GM21526 (cell line): ENCODE results near the gene RCAN3.
"Not testable (repeated sequence)": the region's sequence is repeated elsewhere in the genome, so short reads cannot be mapped to it uniquely, and the experiment has no call there.

Experiments used
- ATAC-seq: cut with Tn5 transposase; IDR thresholded peaks from one replicate; pipeline ENCODE4 v1.9.1; 2021; ENCODE audit warnings: moderate library complexity; ENCODE audit not compliant: unreplicated experiment, low FRiP score

Gene RCAN3

DNA sequence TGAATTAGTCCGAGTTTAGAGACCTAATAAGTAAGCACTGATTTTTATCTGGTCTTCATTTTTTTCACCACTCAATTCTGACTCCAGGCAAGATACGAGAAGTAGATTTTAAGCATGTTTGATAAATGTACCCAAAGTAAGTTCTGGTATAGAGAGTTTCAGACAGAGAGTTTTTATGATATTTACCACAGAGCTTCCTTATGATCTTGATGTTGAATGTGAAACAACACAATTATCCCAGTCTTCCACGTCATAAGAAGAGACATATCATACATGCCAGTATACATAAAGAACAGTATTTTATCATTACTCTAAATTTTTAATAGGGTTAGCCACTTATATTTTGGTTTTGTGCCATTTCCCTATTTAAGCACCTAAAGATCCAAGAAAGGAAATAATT, 45.4 kb downstream of the RCAN3 start:
- no peak for ATAC-seq

DNA sequence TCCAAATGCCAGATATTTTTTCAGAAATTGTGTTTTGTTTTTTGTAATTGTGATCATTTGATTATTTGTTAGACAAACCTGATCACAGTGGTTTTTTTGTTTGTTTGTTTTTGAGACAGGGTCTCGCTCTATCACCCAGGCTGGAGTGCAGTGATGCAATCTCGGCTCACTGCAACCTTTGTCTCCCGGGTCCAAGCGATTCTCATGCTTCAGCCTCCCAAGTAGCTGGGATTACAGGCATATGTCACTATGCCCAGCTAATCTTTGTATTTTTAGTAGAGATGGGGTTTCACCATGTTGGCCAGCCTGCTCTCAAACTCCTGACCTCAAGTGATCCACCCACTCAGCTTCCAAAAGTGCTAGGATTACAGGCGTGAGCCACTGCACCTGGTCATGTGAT, 46.6 kb downstream of the RCAN3 start:
- ATAC-seq, result not testable (repeated sequence)

DNA sequence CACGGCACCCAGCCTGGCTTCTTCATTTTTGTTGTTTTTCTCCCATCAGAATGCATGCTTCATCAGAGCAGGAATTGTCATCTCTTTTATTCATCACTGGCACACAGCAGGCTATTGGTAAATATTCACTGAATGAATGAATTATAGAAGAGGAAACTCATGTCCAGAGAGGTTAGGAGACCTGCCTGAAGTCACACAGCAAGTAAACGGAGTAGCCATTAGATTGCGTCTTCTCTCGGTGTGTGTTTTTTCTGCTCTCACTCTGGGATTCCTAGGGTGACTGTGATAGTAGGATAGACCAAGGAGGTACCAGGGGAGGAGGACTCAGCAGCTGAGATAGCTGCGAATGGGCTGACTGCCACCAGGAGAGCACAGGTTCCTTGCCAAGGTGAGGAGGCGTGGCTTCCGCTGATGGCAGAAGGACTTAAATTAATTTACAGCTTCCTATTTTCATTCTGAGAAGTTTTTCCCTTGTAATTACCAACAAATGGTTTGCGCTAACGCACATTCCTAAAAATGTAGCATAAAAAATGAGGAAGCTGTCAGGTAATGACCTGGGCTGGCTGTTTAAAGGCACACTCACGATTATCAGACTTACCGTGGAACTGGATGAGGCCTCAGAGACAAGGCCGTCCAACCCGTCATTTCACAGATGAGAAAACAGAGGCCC, 48.8 kb downstream of the RCAN3 start:
- ATAC-seq, result no peak

DNA sequence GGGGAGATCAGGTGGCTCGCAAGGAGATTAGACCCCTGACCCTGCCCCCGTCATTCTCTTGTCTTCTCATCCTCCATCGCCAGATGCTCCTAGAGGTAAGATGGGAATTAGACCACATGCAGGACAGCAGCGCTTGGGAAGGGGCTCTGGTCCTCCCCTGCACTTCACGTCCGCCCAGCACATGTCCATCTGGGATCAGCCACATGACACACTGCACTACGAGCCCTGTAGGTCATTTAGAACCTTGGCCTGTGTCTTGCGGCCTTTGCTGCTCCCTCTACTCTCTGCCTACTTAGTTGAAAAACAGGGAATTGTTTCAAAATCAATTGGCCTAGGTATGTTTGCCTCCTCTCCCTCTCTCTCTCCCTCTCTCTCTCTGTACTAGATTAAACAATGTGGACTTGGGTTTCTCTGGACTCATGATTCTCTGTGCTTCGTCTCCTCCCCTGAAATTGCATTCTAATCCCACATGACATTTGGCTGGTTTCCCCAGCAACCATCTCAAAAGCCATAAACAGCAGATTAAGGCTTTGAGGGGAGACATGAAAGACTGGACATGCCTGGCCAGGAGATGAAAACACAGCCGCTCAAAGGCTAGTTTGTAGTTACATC, 49.4 kb downstream of the RCAN3 start:
- ATAC-seq, result no peak

DNA sequence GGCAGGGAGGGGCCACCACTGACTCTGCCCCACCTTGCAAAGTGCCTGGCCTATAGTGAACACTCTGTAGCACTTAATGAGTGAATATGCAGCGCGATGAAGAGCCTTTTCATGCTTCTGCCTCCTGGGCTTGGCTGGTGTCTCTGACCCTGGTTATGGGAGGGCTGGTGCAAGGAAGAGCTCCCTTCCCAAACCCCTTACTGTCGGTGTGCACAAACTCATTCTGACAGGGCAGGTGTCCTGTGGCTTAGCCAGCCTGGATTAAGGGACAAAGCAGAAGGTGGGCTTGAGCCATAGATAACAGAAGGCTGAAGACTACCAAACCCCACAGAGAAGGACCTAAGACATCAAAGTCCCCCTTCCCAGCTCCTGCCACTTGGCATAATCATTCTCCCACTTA, 51.3 kb downstream of the RCAN3 start:
- ATAC-seq, result no peak

DNA sequence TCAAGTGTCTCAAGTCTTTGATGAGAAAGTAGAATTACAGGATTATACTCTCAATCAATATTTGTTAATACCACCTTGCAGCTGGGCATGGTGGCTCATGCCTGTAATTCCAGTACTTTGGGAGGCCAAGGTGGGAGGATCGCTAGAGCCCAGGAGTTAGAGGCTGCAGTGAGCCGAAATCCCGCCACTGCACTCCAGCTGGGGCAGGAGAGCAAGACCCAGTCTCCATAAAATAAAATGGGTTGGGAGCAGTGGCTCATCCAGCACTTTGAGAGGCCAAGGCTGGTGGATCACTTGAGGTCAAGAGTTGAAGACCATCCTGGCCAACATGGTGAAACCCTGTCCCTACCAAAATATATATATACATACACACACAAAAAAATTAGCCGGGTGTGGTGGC, 52.1 kb downstream of the RCAN3 start:
- ATAC-seq, result no peak

DNA sequence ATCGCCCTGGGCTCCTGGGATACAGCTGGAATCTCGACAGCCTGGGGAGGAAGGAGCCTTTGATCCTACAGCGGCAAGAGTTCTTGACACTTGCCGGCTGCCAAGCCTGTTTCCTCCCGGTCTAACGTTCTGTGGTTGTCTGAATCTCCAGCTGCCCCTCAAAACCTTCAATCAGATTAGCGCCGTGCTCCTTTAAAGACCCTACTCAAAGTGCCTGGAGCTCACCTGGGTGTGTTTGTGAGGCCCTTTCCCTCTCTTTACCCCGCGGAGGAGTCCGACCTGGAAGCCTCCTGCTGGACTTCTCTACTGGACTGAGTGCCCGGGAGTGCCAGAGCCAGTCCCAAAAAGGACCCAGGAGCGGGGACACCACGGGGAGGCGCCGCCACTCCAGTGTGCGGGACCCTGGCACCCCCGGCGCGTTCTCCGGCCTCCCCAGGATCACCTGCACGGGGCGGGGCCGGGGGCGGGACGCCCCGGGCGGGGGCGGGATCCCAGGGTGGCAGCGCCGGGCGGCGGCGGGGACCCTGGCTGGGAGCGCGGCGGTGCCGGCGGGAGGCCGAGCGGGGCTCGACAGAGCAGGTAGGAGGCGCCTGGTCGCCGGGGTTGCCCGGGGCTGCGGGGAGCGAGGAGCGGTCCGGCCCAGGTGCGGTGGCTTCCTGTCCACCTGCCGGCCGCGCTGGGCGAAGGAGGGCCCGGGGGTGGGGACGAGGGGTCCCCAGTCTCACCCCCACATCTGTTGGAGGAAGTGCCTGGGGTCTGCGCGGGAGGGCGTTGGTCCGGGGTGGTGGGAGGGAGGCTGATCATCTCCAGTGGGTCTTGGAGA, 53.2 kb downstream of the RCAN3 start, which contains the start of gene NCMAP:
TSS of gene NCMAP (plus strand) at position 497 of the 823 bp plus-strand sequence. CDS start 39,344 bp downstream, outside the sequence.
- ATAC-seq, result no peak

DNA sequence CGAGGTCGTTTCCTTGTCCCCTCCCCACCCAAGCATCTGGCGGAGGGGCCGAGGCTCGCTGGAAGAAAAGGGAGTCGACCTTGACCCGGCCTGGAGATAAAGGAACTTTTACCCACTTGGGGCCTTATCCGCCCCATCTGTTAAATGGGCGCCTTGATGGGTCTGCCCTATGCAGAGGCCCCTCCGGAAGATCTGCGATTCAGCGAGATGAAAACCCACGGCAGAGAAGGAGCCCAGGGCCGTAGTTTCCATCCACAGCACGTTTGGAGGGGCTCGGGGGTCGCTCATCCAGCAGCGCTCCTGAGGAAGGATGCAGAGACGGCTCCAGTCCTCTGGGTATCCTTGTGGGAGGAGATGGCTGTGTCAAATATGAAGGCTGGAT, 53.8 kb downstream of the RCAN3 start:
- no peak for ATAC-seq

DNA sequence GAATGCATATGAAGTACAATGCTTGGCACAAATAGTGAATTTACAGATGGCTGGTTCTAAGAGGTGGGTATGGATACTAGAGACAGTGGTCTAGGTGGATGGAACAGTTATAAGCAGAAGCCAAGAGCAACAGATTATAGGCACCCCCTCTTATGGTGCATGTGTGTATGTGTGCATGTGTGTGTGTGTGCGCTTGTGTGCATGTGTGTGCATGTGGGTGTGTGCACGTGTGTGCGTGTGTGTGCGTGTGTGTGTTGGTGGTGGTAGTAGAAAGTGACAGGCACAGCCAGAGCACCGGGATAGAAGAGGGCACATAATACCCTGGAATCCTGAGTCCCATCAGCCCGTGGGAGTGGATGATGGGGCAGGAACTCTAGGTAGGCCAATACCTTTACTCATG, 54.6 kb downstream of the RCAN3 start:
- no peak for ATAC-seq

DNA sequence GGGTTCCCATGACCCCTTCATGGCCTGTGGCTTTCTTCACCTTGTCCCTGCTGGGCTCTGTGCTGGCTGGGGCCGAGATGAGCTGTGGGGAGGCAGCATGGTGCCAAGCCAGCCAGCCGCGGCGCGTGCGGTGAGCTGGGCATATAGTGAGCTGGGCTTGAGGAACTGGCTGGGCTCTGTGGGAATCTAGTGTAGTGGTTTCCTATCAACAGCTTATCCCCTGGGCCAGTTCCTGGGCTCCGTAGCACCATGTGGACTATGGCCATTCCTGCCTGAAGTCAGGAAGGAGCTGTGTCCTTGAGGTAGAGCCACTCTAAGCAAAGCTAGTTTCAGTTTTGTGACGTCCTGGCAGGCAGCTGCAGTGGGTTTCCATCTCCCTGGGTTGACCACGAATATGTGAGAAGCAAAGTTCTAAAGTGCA, 55.1 kb downstream of the RCAN3 start:
- no peak for ATAC-seq

DNA sequence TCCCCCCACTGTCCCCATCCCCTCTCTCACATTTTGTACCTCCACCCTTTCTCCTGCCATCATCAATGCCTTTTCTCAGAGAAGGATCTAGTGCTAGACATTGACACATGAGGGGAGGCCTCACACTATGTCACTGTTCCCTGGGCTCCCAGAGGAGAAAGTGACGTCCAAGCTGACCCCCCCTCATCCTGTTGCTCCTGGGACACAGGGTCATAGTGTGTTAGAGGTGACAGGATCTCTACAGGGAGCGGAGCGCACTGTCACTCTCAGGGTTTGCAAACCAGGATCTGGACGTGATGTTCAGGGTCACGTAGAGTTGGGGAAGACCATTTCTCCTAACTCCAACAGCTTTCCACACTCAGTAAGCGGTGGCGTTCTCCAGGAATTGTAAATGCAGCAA, 55.8 kb downstream of the RCAN3 start:
- no peak for ATAC-seq

DNA sequence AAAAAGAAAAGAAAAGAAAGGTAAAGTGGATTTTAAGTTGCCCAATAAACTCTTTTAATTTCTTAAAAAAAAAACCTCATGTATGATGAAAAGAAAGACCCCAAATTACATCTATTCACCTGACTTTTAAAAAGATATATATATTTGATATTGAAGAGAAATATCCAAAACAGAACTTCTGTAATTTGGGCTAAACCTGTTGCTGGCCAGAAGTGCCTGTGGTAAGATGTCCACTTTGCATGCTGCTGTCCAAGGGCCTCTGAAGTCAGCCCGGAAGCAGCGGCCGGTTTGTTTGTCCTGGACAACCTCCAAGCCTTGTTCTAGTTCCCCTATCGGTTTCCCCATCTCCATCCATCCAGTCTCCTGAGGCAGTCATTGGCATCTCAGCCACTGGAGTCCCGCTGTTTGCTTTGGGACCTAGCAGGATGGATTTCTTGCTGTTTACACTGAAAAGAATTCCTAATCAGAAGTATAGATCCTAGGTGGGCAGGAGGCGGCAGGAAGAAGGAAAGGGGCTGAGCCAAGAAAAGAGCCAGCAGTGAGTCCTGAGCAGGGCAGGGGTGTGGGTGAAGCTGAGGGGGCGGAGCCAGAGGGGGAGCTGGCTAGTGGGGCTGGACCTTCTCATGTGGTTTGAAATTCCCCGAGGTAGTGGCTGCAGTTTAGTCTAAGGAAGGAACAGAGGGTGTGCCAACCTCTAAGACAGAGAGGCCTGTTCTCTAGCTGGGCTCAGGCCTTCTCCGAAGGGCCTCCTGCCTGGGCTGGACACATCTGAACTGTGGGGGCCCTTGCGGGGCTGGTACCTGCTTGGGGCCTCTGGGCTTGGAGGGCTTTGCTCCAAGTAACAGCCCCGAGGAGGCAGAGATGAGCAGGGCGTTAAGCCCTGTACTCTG, 56.5 kb downstream of the RCAN3 start:
- no peak for ATAC-seq

DNA sequence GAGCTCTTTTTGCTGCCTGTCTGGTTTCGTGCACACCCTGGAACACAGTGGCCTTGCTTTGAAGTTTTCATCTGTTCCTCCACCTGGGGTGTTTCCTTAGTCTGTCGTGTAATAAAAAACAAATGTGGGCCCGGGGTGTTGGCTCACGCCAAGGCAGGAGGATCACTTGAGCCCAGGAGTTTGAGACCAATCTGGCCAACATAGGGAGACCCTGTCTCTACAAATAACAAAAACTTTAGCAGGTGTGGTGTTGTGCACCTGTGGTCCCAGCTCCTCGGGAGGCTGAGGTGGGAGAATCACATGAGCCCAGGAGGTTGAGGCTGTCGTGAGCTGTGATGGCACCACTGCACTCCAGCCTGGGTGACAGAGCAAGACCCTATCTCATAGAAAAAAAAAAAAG, 57.7 kb downstream of the RCAN3 start:
- no peak for ATAC-seq

DNA sequence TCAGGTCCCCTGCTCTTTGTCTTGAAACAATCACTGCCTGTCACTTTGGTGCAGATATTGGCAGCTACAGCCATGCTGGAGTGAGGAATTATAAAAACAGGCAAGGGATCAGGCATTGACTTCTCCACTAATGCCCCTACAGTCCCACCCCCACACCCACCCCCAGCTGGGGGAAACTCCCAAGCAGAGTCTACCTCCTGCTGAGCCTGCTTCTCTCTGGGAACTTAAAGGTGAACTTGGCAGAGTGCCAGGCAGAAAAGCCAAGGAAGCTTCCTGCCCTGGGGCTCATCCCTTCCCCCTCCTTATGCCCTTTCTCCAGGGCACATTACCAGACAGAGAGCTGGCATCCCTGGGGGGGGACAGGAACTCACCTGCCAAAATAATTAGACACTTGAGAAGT, 60.0 kb downstream of the RCAN3 start:
- no peak for ATAC-seq

DNA sequence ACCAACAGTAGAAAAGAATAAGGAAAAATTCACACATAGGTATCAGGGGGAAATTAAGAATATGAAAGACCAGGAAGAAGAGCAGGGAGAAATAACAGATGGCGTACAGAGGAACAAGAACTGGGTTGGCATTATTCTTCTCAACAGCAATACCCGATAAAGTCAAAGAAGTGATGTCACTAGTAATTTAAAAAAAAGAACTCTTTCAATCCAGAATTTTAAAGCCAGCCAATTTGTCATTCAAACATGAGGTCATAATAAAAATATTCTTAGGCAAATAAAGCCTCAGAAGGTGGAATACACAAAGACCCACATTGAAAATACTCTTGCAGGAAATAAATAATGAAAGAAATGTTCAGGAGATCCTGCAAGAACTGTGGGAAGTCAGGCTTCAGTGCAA, 62.1 kb downstream of the RCAN3 start:
- ATAC-seq, result no peak

DNA sequence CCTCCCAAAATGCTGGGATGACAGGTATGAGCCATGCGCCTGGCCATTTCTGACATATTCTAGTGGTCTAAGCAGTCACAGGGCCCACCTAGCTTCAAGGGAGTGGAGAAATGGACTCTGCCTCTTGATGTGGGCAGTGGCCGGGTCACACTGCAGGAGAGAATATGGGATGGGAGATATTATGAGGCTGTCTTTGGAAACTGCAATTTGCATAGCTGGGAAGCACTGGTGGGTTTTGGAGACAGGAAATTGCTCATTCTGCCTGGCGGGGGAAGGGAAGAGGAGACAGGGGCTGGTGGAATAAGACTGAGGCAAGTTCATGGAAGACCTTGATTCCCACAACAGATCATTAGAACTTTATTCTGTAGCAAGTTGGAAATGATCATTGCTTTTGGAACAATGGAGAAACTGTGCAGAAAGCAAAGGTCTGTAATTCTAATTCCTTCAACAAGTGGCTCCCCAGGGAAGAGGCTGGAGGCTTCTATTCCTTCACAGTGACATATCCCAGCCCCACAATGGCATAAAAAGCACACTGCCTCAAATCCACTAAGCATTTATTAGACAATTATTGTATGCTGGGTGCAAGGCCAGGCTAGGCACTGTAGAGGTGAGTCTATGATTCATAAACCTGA, 63.7 kb downstream of the RCAN3 start:
- no peak for ATAC-seq

DNA sequence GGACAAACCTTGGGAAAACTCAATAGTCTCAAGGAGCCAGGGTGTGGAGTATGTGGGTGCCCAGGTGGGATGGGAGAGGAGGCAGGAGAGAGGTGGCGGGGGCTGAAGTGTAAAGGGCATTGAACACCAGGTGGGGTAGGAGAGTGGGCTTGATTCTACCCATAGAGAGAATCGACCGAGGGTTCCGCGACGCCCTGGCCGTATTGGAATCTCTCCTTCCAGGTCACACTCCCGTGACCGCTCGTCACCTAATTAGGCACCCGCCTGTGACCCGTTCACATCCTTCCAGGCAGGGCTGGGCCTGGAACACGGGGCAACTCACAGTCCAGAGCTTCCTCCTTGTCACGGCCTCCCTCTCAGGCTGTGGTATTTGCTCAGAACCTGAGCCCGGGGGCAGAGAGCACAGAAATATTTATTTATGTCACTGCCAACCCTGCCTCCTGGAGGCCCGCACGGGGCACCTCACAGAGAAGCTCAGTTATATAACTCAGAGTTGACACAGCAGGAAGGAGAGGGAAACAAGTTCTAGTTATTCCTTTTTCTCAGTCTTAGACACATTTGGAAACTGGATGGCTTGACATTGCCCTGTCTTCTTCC, 65.3 kb downstream of the RCAN3 start:
- ATAC-seq, result no peak

DNA sequence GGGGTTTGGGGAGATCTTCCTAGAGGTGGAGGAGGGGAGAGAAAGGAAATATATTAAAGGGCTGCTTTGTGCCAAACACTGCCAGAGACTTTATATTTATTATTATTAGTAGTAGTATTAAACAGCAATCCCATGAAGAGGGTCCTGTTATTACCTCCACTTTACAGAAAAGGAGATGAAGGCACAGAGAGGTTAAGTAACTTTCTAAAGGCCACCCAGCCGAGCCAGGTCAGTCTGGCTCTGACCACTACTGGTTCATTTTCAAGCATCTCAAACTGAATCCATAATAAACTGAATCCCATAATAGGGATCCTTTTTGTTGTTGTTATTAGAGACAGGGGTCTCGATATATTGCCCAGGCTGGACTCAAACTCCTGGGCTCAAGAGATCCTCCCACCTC, 65.8 kb downstream of the RCAN3 start:
- ATAC-seq, result no peak

DNA sequence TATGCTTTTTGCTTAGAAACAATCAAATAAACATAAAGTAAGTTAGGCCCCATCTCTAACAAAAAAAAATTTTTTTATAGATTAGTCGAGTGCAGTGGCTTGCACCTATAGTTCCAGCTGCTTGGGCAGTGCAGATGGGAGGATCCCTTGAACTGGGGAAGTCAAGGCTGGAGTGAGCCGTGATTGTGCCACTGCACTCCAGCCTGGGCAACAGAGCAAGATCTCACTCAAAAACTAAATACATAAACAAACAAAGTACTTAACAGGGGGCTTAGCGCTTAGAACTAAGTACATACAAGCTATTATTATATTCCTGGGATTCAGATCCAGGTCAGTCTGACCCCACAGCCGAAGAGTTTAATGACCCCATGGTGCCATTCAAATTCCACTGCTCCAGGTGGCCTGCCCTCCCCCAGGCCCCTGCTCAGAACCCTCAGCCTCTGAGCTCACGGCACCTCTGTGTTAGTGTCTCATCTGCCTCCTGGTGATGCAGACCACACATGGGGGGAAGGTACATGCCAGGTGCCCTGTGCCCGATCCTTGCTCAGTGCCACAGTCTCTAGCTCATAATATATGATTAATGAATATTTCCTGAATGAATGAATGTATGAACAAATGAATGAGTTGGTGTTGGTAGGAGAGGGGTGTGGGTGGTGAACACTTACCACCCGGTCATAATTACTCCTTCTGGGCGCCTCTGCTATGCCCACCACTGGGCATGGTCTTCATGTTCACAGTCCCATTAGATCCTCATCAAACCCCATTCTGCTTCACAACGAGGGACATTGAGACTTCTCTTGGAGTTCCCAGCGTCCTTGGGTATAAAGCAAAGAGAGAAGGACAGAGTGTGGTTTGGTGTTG, 67.9 kb downstream of the RCAN3 start:
- ATAC-seq, result no peak
